SH-SY5Y (cell line): Measurements from ENCODE around the gene NPPC.

Experiments
- GATA2 ChIP-seq: IDR thresholded peaks from 2 replicates; pipeline ENCODE4 v1.6.1; 2011; ENCODE audit warnings: mild to moderate bottlenecking, low read depth, low read length
- GATA3 ChIP-seq: IDR thresholded peaks from 2 replicates; pipeline ENCODE4 v1.6.1; 2011; ENCODE audit warnings: low read depth, mild to moderate bottlenecking, low read length, moderate library complexity

- TF ChIP-seq GATA3 (no peak), GATA2 (no peak)
Measured at GRCh38 chr2:231928901-231929725, 2.9 kb upstream of the NPPC start.
